Left ventricle myocardium superior (tissue), 1 donor: ENCODE results near the gene IQCF2. TPM values are rescaled to one million over a fixed set of nuclear protein-coding genes. Genes with fewer than 3 reads are reported as not detected.

ENCODE experiments used
- total RNA-seq: library from RNA; stranded (reverse); fragmentation: NEBNext Ultra II Directional; extraction: Animal tissue kit (Norgen Biotek cat#: 25700); gene quantifications from one replicate; pipeline ENCODE4 v1.2.1, GENCODE V29; 2021
- donor health status: DM: no; HTN: yes; CAD: no; lungs with severe emphysema.

The IQCF2 gene
- total RNA-seq, 1 donor from 2014 or later, result not detected

Other genes with a start within 250 kb of the IQCF2 start
- 36.2 TPM for gene TEX264, start 190.4 kb upstream of the IQCF2 start, total RNA-seq
- 0.07 TPM for gene GRM2, start 154.5 kb upstream of the IQCF2 start, total RNA-seq
- gene IQCF6, start 82.4 kb upstream of the IQCF2 start, total RNA-seq, result not detected
- gene IQCF5, start 14.0 kb downstream of the IQCF2 start, total RNA-seq, result not detected
- gene IQCF1, start 41.7 kb downstream of the IQCF2 start, total RNA-seq, result not detected
- gene RRP9, start 80.3 kb downstream of the IQCF2 start, total RNA-seq, result 8.2 TPM
- 14.7 TPM for gene PARP3, start 80.7 kb downstream of the IQCF2 start, total RNA-seq
- 0.15 TPM for gene GPR62, start 93.8 kb downstream of the IQCF2 start, total RNA-seq
- gene PCBP4, start 105.8 kb downstream of the IQCF2 start, total RNA-seq, result 71.6 TPM
- 13.1 TPM for gene ABHD14B, start 112.4 kb downstream of the IQCF2 start, total RNA-seq
- 27.0 TPM for gene ABHD14A, start 113.4 kb downstream of the IQCF2 start, total RNA-seq
- gene ACY1, start 121.9 kb downstream of the IQCF2 start, total RNA-seq, result 18.5 TPM
- gene RPL29, start 134.3 kb downstream of the IQCF2 start, total RNA-seq, result 663 TPM
- gene DUSP7, start 195.0 kb downstream of the IQCF2 start, total RNA-seq, result 25.2 TPM